AG04449 (cell line): ENCODE data around the gene TSGA10IP.

ENCODE experiments used
- CTCF ChIA-PET: fragments of 350-600 bp; formaldehyde crosslinking; extraction: SDS; loops from one replicate; lab custom pipeline; 2021; ENCODE audit warnings: antibody characterized with exemption; lab: Yijun Ruan, JAX
- POLR2A ChIA-PET: fragments of 400-600, 350-600 bp; formaldehyde crosslinking; extraction: SDS; loops from one replicate; lab custom pipeline; 2020; ENCODE audit warnings: antibody characterized with exemption, inconsistent platforms; lab: Yijun Ruan, JAX
- DNase-seq: peaks from one replicate; pipeline ENCODE4 v3.0.0-alpha.2; 2010; ENCODE audit warnings: low read depth, low spot score
- H3K4me3 ChIP-seq: 2 replicates; pipeline ENCODE4 v1.5.1; 2011; ENCODE audit warnings: low read depth, mild to moderate bottlenecking, control low read depth, low read length
- TF ChIP-seq, protein P1 (sequence below): IDR thresholded peaks from one replicate; pipeline ENCODE4 v1.5.1; 2011; ENCODE audit warnings: mild to moderate bottlenecking, moderate library complexity, low read length, control low read depth, inconsistent platforms; ENCODE audit not compliant: insufficient read depth; ENCODE audit errors: missing control alignments

Gene TSGA10IP

DNA sequence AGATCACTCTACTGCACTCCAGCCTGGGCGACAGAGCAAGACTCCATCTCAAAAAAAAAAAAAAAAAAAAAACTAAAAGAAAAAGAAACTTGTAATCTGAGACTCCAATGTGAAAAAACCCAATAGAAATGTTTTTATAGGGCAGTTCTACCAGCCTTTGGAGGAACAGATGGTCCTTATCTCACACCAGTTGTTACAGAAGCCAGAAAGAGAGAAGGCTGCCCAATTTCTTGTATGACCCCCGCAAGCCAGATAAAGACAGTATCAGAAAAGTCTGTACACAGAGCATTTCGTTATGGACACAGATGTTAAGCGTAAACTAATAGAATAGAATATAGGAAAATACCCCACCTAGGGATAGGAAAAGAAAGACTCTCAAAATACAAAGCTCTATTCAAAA lies 11.3 kb upstream of the TSGA10IP start:
- ChIA-PET POLR2A (interaction anchor here (0.7 kb wide), 1 partner anchor 23 kb away, joined by 4 read pairs; no protein-coding TSS in a partner anchor), CTCF (interaction anchor here (0.7 to 2.3 kb wide), 2 partner anchors 12 to 45 kb away, joined by 3 to 7 read pairs; partner anchors contain the start of gene FIBP)

DNA sequence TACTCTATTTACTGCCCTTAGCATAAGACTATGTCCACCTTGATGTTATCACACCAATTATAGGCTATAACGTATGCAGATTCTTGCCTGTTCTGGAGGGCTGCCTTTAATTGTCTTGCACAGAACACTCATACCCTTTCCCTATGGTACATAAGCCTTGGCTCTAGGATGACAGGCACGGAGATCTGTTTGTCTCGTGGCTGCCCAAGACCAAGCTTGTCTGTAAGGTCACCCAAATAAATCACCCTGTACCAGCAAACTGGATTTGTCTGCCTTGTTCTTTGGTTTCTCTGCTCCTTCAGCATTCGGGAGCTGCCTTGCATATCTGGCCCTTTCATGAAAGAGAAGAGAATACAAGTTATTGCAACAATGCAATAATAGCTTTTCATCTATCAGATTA lies 7.5 kb upstream of the TSGA10IP start:
- no peak for DNase-seq
- ChIA-PET CTCF (interaction anchor here (1.1 to 3.9 kb wide), 4 partner anchors 15 to 78 kb away, joined by 3 to 16 read pairs (median 4); no protein-coding TSS in a partner anchor), POLR2A (no interaction called here)
- H3K4me3 ChIP-seq, result no peak overlapping the region
- TF ChIP-seq, protein P1, sequence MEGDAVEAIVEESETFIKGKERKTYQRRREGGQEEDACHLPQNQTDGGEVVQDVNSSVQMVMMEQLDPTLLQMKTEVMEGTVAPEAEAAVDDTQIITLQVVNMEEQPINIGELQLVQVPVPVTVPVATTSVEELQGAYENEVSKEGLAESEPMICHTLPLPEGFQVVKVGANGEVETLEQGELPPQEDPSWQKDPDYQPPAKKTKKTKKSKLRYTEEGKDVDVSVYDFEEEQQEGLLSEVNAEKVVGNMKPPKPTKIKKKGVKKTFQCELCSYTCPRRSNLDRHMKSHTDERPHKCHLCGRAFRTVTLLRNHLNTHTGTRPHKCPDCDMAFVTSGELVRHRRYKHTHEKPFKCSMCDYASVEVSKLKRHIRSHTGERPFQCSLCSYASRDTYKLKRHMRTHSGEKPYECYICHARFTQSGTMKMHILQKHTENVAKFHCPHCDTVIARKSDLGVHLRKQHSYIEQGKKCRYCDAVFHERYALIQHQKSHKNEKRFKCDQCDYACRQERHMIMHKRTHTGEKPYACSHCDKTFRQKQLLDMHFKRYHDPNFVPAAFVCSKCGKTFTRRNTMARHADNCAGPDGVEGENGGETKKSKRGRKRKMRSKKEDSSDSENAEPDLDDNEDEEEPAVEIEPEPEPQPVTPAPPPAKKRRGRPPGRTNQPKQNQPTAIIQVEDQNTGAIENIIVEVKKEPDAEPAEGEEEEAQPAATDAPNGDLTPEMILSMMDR, result no peak

More for the DNA sequence above, 11.3 kb upstream of the TSGA10IP start:
- TF ChIP-seq, protein P1, result no peak
- H3K4me3 ChIP-seq, result no peak overlapping the region
- DNase-seq, result no peak

DNA sequence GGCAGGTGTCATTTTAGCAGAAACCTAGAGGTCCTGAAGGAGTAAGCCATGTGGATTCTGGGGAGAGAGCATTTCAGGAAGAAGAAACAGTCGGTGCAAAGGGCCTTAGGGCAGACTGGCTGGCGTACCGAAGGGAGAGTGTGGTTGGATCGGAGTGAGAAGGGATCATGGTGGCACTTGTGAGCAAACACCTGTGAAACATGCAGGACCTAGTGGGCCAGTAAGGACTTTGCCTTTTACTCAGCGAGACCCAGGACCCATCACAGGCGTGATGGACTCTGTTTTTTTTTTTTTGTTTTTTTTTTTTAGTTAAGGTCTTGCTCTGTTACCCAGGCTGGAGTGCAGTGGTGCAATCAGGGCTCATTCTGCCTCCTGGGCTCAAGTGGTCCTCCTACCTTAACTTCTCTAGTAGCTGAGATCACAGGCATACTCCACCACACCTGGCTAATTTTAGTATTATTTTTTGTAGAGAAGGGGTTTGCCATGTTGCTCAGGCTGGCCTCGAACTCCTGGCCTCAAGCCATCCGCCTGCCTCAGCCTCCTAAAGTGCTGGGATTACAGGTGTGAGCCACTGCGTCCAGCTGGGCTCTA lies 3.5 kb upstream of the TSGA10IP start:
- no peak for DNase-seq
- CTCF ChIA-PET, result interaction anchor here (1.1 to 3.2 kb wide), 4 partner anchors 53 to 127 kb away, joined by 3 to 17 read pairs (median 8); partner anchors contain the start of gene FIBP
- POLR2A ChIA-PET, result interaction anchor here (0.9 kb wide), 1 partner anchor 84 kb away, joined by 4 read pairs; the partner anchor contains the start of gene CFL1
- TF ChIP-seq, protein P1, result no peak
- H3K4me3 ChIP-seq, result no peak overlapping the region

DNA sequence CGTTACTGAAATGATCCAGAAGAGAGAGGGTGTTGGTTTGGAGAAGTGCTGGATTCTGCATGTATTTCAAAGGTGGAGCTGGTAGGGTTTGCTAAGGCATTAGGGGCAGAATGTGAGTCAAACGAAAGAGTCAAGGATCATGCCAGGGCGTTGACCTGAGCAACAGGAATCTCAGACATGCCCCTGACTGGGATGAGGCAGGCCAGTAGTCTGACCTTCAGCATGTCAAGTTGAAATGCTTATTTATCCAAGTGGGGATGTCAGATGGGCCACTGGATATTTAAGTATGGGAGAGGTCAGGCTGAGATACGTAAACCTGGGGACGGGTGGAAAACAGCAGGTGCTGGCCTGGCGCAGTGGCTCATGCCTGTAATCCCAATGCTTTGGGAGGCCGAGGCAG lies 2.7 kb upstream of the TSGA10IP start:
- ChIA-PET POLR2A (interaction anchor here (0.9 to 1.2 kb wide), 2 partner anchors 25 to 84 kb away, joined by 3 to 4 read pairs; partner anchors contain the start of gene CFL1), CTCF (interaction anchor here (1.1 to 3.2 kb wide), 5 partner anchors 10 to 126 kb away, joined by 3 to 17 read pairs (median 4); partner anchors contain the start of gene FIBP)
- no peak for DNase-seq
- TF ChIP-seq, protein P1, result no peak
- H3K4me3 ChIP-seq, result no peak overlapping the region

DNA sequence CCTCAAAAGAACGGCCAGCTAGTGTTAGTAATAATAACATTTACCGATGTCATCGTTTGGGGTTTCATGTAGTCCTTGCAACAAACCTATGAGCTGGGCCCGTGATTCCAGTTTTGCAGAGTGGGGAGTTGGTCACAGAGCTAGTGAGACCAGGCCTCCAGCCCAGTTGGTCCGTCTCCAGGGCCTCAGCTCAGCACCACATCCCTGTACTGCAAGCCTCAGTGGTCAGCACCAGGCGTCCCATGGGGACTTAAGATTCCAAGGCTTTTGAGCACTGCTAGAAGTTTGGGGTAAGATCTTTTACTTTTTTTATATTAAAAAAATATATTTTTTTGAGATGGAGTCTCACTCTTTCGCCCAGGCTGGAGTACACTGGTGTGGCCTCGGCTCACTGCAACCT lies 1.1 kb upstream of the TSGA10IP start:
- POLR2A ChIA-PET, result no interaction called here
- H3K4me3 ChIP-seq, result no peak overlapping the region
- CTCF ChIA-PET, result interaction anchor here (1.2 to 3.2 kb wide), 4 partner anchors 12 to 59 kb away, joined by 3 to 17 read pairs (median 8); partner anchors contain the start of gene FIBP
- DNase-seq, result no peak
- TF ChIP-seq, protein P1, result no peak

DNA sequence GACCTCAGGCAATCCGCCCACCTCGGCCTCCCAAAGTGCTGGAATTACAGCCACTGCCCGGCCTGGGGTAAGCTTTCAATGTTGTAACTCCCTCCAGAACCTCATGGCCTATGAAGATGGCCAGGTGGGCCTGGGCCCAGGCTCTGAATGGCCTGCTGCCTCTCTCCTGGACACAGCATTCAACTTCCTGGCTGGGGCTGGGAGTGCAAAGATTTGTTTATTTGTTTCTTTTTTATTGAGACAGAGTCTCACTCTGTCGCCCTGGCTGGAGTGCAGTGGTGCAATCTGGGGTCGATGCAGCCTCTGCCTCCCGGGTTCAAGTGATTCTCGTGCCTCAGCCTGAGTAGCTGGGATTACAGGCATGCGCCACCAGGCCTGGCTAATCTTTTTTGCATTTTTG lies 513 bp upstream of the TSGA10IP start:
- TF ChIP-seq, protein P1, result no peak
- no peak for DNase-seq
- ChIA-PET CTCF (interaction anchor here (1.2 to 3.2 kb wide), 2 partner anchors 23 to 60 kb away, joined by 3 to 17 read pairs; no protein-coding TSS in a partner anchor), POLR2A (no interaction called here)
- H3K4me3 ChIP-seq, result no peak overlapping the region
